HTERT RPE-1 (cell line): Measurements from ENCODE around the gene PPIL3.
"Not testable (repeated sequence)": the region's sequence is repeated elsewhere in the genome, so short reads cannot be mapped to it uniquely, and the experiment has no call there.

Experiments
- in situ Hi-C: fragments of 300-500 bp; cut with MboI; formaldehyde crosslinking; loops from 4 replicates; pipeline ENCODE4 v1.14.3; 2020; ENCODE audit warnings: low sequenced_read_pairs

Gene PPIL3

GRCh38 chr2:200888704-200889625 is at the start of gene PPIL3, which contains the start of gene NIF3L1:
Gene PPIL3 (minus strand): TSS chr2:200889077. CDS start chr2:200887615, 1,462 bp downstream.
Gene NIF3L1 (plus strand): TSS chr2:200889371. CDS start chr2:200891944, 2,573 bp downstream.
- in situ Hi-C loops = no loop called here

GRCh38 chr2:200930947-200931626 is 42.2 kb upstream of the PPIL3 start:
- in situ Hi-C loops = no loop called here

GRCh38 chr2:200929334-200930249 is 40.7 kb upstream of the PPIL3 start:
- in situ Hi-C loops = no loop called here

GRCh38 chr2:200922439-200922838 is 33.6 kb upstream of the PPIL3 start:
- in situ Hi-C loops = no loop called here

- in situ Hi-C loops = no loop called here
Measured at GRCh38 chr2:200913654-200914053, 24.8 kb upstream of the PPIL3 start.

GRCh38 chr2:200909958-200910357 is 21.1 kb upstream of the PPIL3 start:
- in situ Hi-C loops = no loop called here

GRCh38 chr2:200905618-200906296 is 16.9 kb upstream of the PPIL3 start:
- in situ Hi-C loops = no loop called here

GRCh38 chr2:200901459-200902072 is 12.7 kb upstream of the PPIL3 start:
- in situ Hi-C loops = no loop called here

GRCh38 chr2:200899482-200899881 is 10.6 kb upstream of the PPIL3 start:
- in situ Hi-C loops = no loop called here

GRCh38 chr2:200881715-200882249 is 7.1 kb downstream of the PPIL3 start:
- in situ Hi-C loops = not testable (repeated sequence)

GRCh38 chr2:200878289-200878880 is 10.5 kb downstream of the PPIL3 start:
- in situ Hi-C loops = no loop called here

GRCh38 chr2:200877443-200877842 is 11.4 kb downstream of the PPIL3 start:
- in situ Hi-C loops = no loop called here

GRCh38 chr2:200873560-200873959 is 15.3 kb downstream of the PPIL3 start:
- in situ Hi-C loops = no loop called here

- in situ Hi-C loops = no loop called here
Measured at GRCh38 chr2:200871151-200871550, 17.7 kb downstream of the PPIL3 start.

- in situ Hi-C loops = no loop called here
Measured at GRCh38 chr2:200869014-200869413, 19.9 kb downstream of the PPIL3 start.

GRCh38 chr2:200864176-200865034 is 24.5 kb downstream of the PPIL3 start, which contains the start of gene CLK1:
Gene CLK1 (minus strand): TSS chr2:200864658. CDS start chr2:200861862, 2,796 bp downstream.
- in situ Hi-C loops = no loop called here

- in situ Hi-C loops = no loop called here
Measured at GRCh38 chr2:200863782-200864175, 25.1 kb downstream of the PPIL3 start.

GRCh38 chr2:200862532-200863000 is 26.3 kb downstream of the PPIL3 start:
- in situ Hi-C loops = no loop called here
